Effector memory CD8-positive, alpha-beta T cell (primary cell): Measurements from ENCODE around the gene SH3RF3.

ENCODE experiments used
- ATAC-seq: fragments of 150-1000 bp; cut with Tn5 transposase; replicated peaks from 2 replicates; pipeline ENCODE4 v1.10.0; 2021; ENCODE audit warnings: mild to moderate bottlenecking, moderate library complexity
- DNase-seq, 3 experiments: peaks; one replicate each; pipeline ENCODE4 v3.0.0; 2021
- H3K27ac Mint-ChIP-seq, 2 donors: one replicate each; pipeline ENCODE4 v1.8.0; 2022; ENCODE audit warnings: mild to moderate bottlenecking in 2 of 2, mixed read lengths in 2 of 2, moderate library complexity in 2 of 2
- H3K27me3 Mint-ChIP-seq, 2 donors: one replicate each; pipeline ENCODE4 v1.8.0; 2022; ENCODE audit warnings: mixed read lengths in 2 of 2
- H3K36me3 Mint-ChIP-seq: one replicate; pipeline ENCODE4 v1.8.0; 2022; ENCODE audit warnings: mild to moderate bottlenecking, moderate library complexity, mixed read lengths; ENCODE audit not compliant: insufficient read depth
- H3K4me1 Mint-ChIP-seq, 2 donors: one replicate each; pipeline ENCODE4 v1.8.0; 2022; ENCODE audit warnings: low read depth in 2 of 2, mixed read lengths in 2 of 2
- H3K4me3 Mint-ChIP-seq, 2 donors: one replicate each; pipeline ENCODE4 v1.8.0; 2022; ENCODE audit warnings: mild to moderate bottlenecking in 2 of 2, mixed read lengths in 2 of 2, moderate library complexity in 2 of 2
- H3K9me3 Mint-ChIP-seq, 2 donors: one replicate each; pipeline ENCODE4 v1.8.0; 2022; ENCODE audit warnings: mixed read lengths in 2 of 2
- total RNA-seq, 9 experiments: gene quantifications; one replicate each; lab custom pipeline; 2026; lab: John Stamatoyannopoulos, UW

The SH3RF3 gene
- total RNA-seq: 0 to 0.42 (median 0) reads per million in 9 experiments

DNA sequence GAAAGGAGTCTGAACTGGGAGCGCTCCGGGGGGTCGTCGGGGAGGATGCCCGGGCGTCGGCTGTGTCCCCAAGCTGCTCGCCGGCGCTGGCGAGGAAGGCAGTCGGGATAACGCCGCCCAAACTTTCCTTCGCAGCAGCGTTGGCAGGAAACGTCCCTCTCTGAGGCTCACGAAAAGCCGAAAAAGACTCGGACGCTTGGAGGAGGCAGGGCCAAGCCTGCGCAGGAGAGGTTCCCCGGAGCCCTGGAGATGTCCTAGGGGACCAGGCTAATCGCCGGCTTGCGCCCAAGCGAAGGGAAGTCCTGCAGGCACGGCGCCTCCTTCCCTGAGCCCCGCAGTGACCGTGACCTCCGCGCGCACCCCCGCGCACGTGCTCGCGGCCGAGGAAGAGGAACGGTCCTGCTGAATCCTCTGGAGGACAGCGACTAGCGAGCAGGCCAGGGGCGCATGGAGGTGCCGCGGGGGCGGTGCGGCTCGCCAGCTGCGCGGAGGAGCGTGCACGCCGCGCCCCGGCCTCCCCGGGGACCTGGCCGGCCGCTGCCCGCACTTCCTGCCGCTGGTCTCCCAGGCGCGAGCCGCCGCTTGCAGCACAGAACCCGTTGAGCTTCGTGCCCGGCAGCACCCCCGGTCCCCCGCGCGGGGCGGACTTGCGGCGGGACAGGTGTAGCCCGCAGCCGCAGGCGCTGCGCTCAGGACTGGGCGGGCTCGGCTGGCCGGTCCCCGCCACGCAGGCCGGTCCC is at the start of gene SH3RF3:
TSS of gene SH3RF3 (plus strand) at position 590 of the 740 bp plus-strand sequence.
- no peaks in the 10 kb centered on the region for H3K9me3 Mint-ChIP-seq
- H3K27ac Mint-ChIP-seq: no peak within 1 kb of the TSS
- H3K4me1 Mint-ChIP-seq: peaks cover 5 to 14% of the 10 kb centered on the region in 2 donors
- ATAC-seq: peak; percentile 28
- H3K4me3 Mint-ChIP-seq: peak within 1 kb of the TSS; percentile 86 to 88
- no peaks in the 10 kb centered on the region for H3K36me3 Mint-ChIP-seq
- DNase-seq: peak; percentile 7 to 19 (median 16)
- peaks cover 65 to 71% of the 10 kb centered on the region in 2 donors for H3K27me3 Mint-ChIP-seq

DNA sequence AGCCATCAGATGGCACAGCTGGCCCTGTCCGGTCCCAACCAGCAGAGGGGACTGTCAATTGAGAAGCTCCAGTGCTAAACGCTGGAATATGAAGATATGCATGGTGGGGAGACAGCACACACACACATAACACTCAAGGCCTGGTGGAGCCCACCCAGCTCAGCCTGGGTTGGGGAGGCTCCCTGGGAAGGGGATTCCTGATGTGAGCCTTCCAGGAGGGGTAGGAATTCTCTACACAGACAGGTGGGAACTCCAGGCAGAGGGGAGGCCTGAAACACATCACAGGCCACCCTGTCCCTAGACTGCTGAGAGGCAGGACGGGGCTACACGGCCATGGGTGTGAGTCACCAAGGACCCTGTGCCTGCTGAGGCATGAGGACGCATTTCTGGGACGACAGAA is 49.4 kb upstream of the SH3RF3 start:
- Mint-ChIP-seq H3K4me1 (peaks cover 5 to 7% of the 10 kb centered on the region in 2 donors), H3K9me3 (no peaks in the 10 kb centered on the region), H3K27me3 (peaks cover 10 to 12% of the 10 kb centered on the region in 2 donors), H3K36me3 (no peaks in the 10 kb centered on the region), H3K4me3 (no peak overlapping the region), H3K27ac (peak overlapping the region in 1 of 2 donors; percentile 11)
- DNase-seq (no peak), ATAC-seq (no peak)

- Mint-ChIP-seq H3K36me3 (no peaks in the 10 kb centered on the region), H3K4me1 (peaks cover 5 to 7% of the 10 kb centered on the region in 2 donors), H3K27me3 (peaks cover 10 to 14% of the 10 kb centered on the region in 2 donors), H3K27ac (peak overlapping the region in 1 of 2 donors; percentile 11), H3K9me3 (no peaks in the 10 kb centered on the region), H3K4me3 (no peak overlapping the region)
- DNase-seq (no peak), ATAC-seq (no peak)
Observed at GRCh38 chr2:109080109-109080508, 48.9 kb upstream of the SH3RF3 start.

DNA sequence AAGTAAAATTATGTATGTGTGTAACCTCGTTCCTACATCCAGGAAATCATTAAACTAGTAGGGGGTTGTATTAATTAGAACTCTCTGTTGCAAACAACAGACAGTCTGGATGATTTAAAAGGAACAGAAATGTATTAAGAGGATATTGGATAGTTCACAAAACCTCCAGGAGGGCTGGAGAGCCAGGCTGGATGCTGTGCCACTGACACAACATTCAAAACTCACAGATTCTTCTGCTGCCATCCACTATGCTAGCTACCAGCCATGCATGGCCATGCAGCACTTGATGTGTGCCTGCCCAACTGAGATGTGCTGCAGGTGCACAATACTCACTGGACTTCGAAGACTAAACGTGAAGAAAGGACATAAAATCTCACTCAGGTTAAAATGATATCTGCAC is 48.2 kb upstream of the SH3RF3 start:
- H3K4me1 Mint-ChIP-seq: peaks cover 2% of the 10 kb centered on the region in 2 donors
- peaks cover 10 to 14% of the 10 kb centered on the region in 2 donors for H3K27me3 Mint-ChIP-seq
- H3K27ac Mint-ChIP-seq: no peak overlapping the region
- no peak for ATAC-seq
- H3K9me3 Mint-ChIP-seq: no peaks in the 10 kb centered on the region
- no peaks in the 10 kb centered on the region for H3K36me3 Mint-ChIP-seq
- no peak overlapping the region for H3K4me3 Mint-ChIP-seq
- no peak for DNase-seq

- Mint-ChIP-seq H3K36me3 (no peaks in the 10 kb centered on the region), H3K4me1 (peaks cover 0 to 2% of the 10 kb centered on the region in 2 donors), H3K27ac (no peak overlapping the region), H3K27me3 (peaks cover 10 to 14% of the 10 kb centered on the region in 2 donors), H3K4me3 (no peak overlapping the region), H3K9me3 (no peaks in the 10 kb centered on the region)
- ATAC-seq (no peak), DNase-seq (no peak)
Observed at GRCh38 chr2:109081374-109081773, 47.6 kb upstream of the SH3RF3 start.

- no peaks in the 10 kb centered on the region for H3K9me3 Mint-ChIP-seq
- ATAC-seq: no peak
Observed at GRCh38 chr2:109083771-109084170, 45.2 kb upstream of the SH3RF3 start.

GRCh38 chr2:109084341-109084740 is 44.7 kb upstream of the SH3RF3 start:
- Mint-ChIP-seq H3K27me3 (peaks cover 15 to 23% of the 10 kb centered on the region in 2 donors), H3K36me3 (no peaks in the 10 kb centered on the region), H3K4me1 (peaks cover 0 to 2% of the 10 kb centered on the region in 2 donors), H3K27ac (no peak overlapping the region), H3K4me3 (no peak overlapping the region), H3K9me3 (no peaks in the 10 kb centered on the region)
- ATAC-seq (no peak), DNase-seq (no peak)

More at GRCh38 chr2:109083771-109084170, 45.2 kb upstream of the SH3RF3 start:
- no peaks in the 10 kb centered on the region for H3K36me3 Mint-ChIP-seq
- H3K4me1 Mint-ChIP-seq: peaks cover 0 to 2% of the 10 kb centered on the region in 2 donors
- peaks cover 13 to 23% of the 10 kb centered on the region in 2 donors for H3K27me3 Mint-ChIP-seq
- no peak overlapping the region for H3K4me3 Mint-ChIP-seq
- DNase-seq: no peak
- no peak overlapping the region for H3K27ac Mint-ChIP-seq

- ATAC-seq (no peak), DNase-seq (no peak)
- Mint-ChIP-seq H3K4me3 (no peak overlapping the region), H3K9me3 (no peaks in the 10 kb centered on the region), H3K4me1 (no peaks in the 10 kb centered on the region), H3K27ac (no peak overlapping the region), H3K27me3 (peaks cover 15 to 23% of the 10 kb centered on the region in 2 donors), H3K36me3 (no peaks in the 10 kb centered on the region)
Observed at GRCh38 chr2:109085912-109086742, 42.9 kb upstream of the SH3RF3 start.

GRCh38 chr2:109086743-109087020 is 42.3 kb upstream of the SH3RF3 start:
- H3K4me3 Mint-ChIP-seq: no peak overlapping the region
- H3K36me3 Mint-ChIP-seq: no peaks in the 10 kb centered on the region
- no peaks in the 10 kb centered on the region for H3K9me3 Mint-ChIP-seq
- ATAC-seq (no peak), DNase-seq (no peak)
- peaks cover 15 to 23% of the 10 kb centered on the region in 2 donors for H3K27me3 Mint-ChIP-seq
- H3K4me1 Mint-ChIP-seq: no peaks in the 10 kb centered on the region
- no peak overlapping the region for H3K27ac Mint-ChIP-seq

DNA sequence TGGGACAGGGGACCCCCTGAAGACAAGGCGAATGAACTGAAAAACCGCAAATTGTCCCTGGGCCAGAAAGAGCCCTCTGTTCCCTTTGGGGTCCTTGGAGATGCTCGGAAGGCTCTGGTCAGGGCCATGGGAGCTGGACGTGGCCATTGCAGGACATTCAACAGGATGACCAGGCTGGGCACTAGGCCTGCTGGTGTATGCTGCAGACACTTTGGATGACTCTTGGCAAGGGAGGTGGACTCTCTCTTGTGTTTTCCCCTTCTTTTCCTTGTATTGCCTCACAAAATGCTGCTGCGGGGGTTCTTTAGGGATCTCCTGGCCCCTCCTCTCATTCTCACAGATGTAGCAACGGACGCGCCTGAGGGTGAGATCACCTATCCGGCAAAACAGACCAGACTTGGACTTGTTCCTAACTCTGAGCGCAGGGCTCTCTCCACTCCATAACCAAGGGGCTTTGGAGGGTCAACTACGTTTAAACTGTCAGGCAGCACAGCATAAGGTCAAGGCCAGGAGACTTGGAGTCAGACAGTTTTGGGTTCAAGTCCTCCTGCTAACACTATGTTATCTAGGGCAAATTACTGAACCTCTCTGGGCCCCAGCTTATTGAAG is 41.8 kb upstream of the SH3RF3 start:
- Mint-ChIP-seq H3K27ac (peak overlapping the region in 1 of 2 donors; percentile 58), H3K4me1 (no peaks in the 10 kb centered on the region), H3K9me3 (no peaks in the 10 kb centered on the region), H3K4me3 (no peak overlapping the region), H3K27me3 (peaks cover 15 to 23% of the 10 kb centered on the region in 2 donors), H3K36me3 (no peaks in the 10 kb centered on the region)
- ATAC-seq: no peak
- no peak for DNase-seq

DNA sequence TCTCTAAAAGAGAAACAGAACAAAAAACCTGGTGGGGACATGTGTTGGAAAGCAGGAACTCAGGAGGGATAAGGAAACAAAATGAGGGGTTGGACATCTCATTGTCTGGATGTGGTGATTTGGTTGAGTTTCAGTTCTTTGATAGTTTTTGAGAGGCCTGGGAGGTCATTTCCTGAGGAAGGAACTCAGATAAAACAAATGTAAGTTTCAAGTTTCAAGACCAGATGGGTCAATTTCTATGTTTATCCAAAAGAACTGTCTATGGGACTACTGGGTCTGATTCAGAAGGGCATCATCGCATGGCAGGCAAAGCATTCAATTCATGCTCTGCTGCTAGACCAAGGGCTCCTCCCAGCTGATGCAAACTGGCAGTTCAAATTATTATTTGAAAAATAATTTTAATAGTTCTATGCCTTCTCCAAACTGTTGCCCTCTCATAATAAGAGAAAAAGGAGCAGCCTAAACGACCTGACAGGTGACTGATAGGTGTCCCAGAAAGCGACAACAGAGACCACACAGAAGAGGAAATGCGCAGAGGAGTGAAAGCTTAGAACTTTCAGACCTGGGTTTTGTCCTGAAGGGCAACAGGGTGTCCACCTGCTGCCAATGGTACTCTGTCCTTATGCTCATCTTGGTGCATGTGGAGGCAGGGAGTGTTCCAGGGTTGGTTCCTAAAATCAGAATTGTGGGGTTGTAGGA is 39.3 kb upstream of the SH3RF3 start:
- Mint-ChIP-seq H3K27ac (no peak overlapping the region), H3K36me3 (no peaks in the 10 kb centered on the region), H3K27me3 (peaks cover 5 to 9% of the 10 kb centered on the region in 2 donors), H3K4me3 (no peak overlapping the region), H3K9me3 (no peaks in the 10 kb centered on the region), H3K4me1 (no peaks in the 10 kb centered on the region)
- DNase-seq (no peak), ATAC-seq (no peak)

GRCh38 chr2:109091526-109091925 is 37.5 kb upstream of the SH3RF3 start:
- no peaks in the 10 kb centered on the region for H3K4me1 Mint-ChIP-seq
- ATAC-seq (no peak), DNase-seq (no peak)
- H3K36me3 Mint-ChIP-seq: no peaks in the 10 kb centered on the region
- no peaks in the 10 kb centered on the region for H3K9me3 Mint-ChIP-seq
- H3K27ac Mint-ChIP-seq: no peak overlapping the region
- no peak overlapping the region for H3K4me3 Mint-ChIP-seq
- peaks cover 5 to 9% of the 10 kb centered on the region in 2 donors for H3K27me3 Mint-ChIP-seq

- no peak for DNase-seq
- ATAC-seq: no peak
- H3K27me3 Mint-ChIP-seq: peaks cover 12 to 16% of the 10 kb centered on the region in 2 donors
- H3K27ac Mint-ChIP-seq: no peak overlapping the region
- no peaks in the 10 kb centered on the region for H3K4me1 Mint-ChIP-seq
- no peaks in the 10 kb centered on the region for H3K36me3 Mint-ChIP-seq
- H3K9me3 Mint-ChIP-seq: no peaks in the 10 kb centered on the region
- H3K4me3 Mint-ChIP-seq: no peak overlapping the region
Observed at GRCh38 chr2:109094144-109094543, 34.9 kb upstream of the SH3RF3 start.
